ENCODE results near the gene TEX261.

GRCh38 chr2:70964133-70964532 is 30.5 kb downstream of the TEX261 start:
- TF ChIP-seq CTCF (conservative IDR thresholded peaks at IDR 0.05; ENCODE audit: low read length) (no peak), EZH2phosphoT487 (IDR thresholded peaks at IDR 0.05; ENCODE audit: borderline replicate concordance, low read depth, low read length) (no peak)

Data from OCI-LY7 (cell line).